GM12864 (cell line): ENCODE measurements around the gene CENPM.

Experiments
- DNase-seq: peaks from one replicate; pipeline ENCODE4 v3.0.0-alpha.2; 2011; ENCODE audit warnings: low read depth
- H3K4me3 ChIP-seq: 2 replicates; pipeline ENCODE4 v1.5.1; 2011; ENCODE audit warnings: mild to moderate bottlenecking, low read depth, low read length, control low read depth
- TF ChIP-seq, protein P1 (sequence below): IDR thresholded peaks from 2 replicates; pipeline ENCODE4 v1.5.1; 2011; ENCODE audit warnings: low read depth, mild to moderate bottlenecking, moderate library complexity, low read length, control low read depth, inconsistent platforms; ENCODE audit errors: missing control alignments

Gene CENPM

DNA sequence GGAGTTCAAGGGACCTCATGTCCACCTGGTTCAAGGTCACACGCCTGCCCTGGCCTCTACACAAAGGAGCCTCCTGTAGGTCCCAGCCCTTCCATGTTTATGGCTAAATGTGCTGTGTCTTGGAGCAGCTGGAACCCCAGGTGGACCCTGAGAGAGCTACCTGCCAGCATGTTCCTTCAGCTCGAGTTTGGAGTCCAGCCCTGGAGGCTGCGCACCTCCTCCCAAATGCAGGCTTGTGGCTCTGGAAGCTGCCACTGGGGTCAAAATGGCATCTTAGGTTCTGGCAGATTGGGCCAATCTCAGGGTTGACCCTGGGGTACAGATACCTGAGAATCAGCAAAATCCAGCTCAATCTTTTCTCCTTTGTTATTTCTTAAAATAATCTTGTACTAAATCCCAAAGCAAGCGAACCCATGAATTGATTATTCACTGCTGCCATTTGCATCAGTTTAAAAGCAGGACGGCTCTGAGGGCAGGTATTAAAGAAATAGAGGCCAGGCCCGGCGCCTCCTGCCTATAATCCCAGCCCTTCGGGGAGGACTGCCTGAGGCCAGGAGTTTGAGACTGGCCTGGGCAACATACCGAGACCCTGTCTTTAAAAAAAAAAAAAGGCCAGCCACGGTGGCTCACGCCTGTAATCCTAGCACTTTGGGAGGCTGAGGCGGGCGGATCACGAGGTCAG is 23.2 kb downstream of the CENPM start:
- peak overlapping the region; percentile 51 for H3K4me3 ChIP-seq

DNA sequence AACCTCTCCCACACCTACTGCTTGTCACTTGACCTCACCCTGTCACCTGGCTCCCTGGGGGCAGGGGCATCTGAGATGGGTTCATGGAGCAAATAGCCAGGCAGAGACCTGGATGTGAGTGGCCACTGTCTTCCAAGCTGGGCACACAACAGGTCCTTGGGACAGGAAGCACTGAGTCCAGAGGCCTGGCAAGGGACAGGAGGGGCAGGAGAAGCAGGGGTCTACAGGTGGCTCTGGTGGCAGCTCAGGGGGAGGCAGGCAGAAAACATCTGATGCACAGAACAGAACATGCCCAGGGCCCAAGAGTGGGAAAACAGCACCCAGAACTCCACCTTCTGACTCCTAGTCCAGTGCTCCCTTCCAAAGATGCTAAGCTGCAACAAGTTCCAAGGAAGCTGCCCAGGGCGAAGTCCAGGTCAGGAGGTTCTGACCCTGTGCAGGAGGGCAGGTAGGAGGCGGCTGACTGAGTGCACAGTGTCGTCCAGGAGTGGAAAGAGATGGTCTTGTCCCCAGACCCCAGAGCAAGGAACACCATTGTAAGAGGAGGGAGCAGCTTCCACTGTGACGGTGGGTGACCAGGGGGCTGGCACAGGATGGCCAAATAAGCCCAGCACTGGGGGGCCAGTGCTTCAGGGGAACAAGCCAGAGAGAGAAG is 23.9 kb downstream of the CENPM start:
- no peak for DNase-seq
- peak overlapping the region; percentile 51 for H3K4me3 ChIP-seq
- TF ChIP-seq, protein P1, sequence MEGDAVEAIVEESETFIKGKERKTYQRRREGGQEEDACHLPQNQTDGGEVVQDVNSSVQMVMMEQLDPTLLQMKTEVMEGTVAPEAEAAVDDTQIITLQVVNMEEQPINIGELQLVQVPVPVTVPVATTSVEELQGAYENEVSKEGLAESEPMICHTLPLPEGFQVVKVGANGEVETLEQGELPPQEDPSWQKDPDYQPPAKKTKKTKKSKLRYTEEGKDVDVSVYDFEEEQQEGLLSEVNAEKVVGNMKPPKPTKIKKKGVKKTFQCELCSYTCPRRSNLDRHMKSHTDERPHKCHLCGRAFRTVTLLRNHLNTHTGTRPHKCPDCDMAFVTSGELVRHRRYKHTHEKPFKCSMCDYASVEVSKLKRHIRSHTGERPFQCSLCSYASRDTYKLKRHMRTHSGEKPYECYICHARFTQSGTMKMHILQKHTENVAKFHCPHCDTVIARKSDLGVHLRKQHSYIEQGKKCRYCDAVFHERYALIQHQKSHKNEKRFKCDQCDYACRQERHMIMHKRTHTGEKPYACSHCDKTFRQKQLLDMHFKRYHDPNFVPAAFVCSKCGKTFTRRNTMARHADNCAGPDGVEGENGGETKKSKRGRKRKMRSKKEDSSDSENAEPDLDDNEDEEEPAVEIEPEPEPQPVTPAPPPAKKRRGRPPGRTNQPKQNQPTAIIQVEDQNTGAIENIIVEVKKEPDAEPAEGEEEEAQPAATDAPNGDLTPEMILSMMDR: no peak

More for the DNA sequence above, 23.2 kb downstream of the CENPM start:
- DNase-seq: no peak
- TF ChIP-seq, protein P1: no peak

DNA sequence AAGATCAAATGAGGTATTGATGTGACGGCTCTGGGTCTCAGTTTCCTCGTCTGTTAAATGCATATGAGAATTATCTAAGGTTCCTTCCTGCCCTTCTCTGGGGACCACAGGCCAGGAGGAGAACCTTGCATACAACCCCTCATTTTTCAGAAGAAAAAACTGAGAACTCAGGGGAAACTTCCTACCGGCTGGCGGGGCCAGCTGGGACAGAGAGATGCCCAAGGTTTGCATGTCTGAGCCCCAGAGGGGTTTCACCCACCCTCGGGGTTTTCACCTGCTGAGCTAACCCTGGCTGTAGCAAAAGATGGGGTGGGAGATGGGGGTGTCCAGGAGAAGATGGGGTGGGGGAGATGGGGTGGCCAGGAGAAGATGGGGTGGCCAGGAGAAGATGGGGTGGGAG is 24.6 kb downstream of the CENPM start:
- no peak for DNase-seq
- H3K4me3 ChIP-seq: peak overlapping the region; percentile 17; the same call in 1 of the 2 replicates
- TF ChIP-seq, protein P1: no peak

DNA sequence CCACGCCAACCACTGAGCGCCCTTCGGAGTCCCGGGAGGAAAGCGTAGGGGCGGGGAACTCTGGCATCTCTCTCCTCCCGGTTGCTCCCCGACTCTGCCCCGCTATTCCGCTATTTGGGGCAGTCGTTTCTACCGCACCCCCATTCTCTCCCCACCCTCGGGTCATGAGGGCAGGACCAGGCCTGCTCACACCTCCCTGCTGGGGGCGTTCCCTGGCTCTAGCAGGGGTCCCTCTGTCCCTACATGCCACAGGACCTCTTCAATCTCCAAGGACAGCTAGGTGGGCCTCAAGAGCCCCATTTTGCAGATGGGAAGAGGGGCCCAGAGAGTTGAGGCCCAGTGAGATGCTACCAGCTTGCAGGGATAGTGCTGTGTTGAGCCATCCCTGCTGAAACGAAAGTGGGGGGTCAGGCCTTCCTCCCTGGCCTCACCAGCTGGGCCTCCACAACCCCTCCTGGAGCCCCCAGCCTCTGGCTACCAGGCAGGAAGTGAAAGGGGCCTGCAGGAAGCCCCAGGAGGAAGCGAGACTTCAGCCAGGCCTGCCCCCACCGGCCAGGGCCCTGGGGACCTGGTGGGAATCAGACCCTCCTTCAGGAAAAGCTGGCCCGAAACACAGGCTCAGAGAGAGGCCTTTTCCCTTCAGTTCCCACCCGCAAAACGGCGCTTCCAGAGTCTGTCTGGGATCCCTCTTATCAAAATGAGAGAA is 26.5 kb downstream of the CENPM start:
- TF ChIP-seq, protein P1: no peak
- peak overlapping the region; percentile 45 for H3K4me3 ChIP-seq
- no peak for DNase-seq

DNA sequence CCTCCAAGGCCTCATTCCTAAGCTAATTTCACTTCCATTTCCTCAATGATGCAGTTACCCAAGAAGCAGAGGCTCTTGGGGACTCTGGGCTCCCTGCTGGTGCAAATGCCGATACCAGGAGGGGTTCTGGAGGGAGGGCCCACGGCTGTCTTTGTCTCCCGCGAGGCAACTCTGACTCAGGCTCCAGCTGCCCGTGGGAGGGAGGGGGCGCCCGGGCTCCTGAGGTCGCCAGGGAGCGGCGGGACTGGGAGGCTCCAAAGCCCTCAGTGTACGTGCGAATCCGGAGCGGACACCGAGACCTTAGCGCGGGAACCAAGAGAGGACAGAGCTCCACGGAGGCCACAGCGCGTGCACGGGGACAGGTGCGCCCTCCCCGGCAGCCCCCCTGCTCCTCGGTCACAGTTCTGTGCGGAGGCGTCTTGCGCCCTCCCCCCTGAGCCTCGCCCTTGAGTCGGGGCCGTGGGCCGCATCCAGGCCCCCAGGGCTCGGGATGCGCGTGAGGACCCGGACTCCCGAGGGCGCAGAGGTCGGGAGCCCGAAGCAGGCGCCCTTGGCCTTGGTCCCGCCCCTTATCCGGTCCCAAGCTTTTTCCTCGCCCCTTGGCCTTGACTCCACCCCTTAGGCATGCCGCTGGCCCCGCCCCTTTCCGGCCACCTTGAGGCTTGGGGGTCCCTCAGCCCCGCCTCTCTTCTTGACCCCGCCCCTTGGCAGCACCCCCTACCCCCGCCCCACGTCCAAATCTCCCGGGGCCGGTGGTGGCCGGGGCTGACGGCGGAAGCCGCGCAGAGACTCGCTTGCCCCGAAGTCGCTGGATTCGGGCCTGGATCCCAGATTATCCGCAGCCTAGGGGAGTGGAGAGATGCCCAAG is 27.4 kb downstream of the CENPM start:
- H3K4me3 ChIP-seq: peak overlapping the region; percentile 45
- DNase-seq: peak; percentile 70
- TF ChIP-seq, protein P1: no peak
